GM12878 (cell line): ENCODE data around the gene MAN1B1. TPM values are rescaled to one million over a fixed set of nuclear protein-coding genes. Genes with fewer than 3 reads are reported as not detected.
A peak's percentile ranks its signal among the peaks of the same experiment; 100 is the strongest.

ENCODE experiments used
- ASH2L ChIP-seq: fragments of 300-600, 200-600 bp; sonication (generic); IDR thresholded peaks from 2 replicates; pipeline ENCODE4 v1.6.1; 2017; ENCODE audit warnings: low read depth, mild to moderate bottlenecking, borderline replicate concordance
- ATF7 ChIP-seq: fragments of 450-650 bp; IDR thresholded peaks from 2 replicates; pipeline ENCODE4 v1.6.1; 2016; ENCODE audit warnings: low read depth, mild to moderate bottlenecking
- ESRRA ChIP-seq: IDR thresholded peaks from 2 replicates; pipeline ENCODE4 v1.6.1; 2012; ENCODE audit warnings: mild to moderate bottlenecking, low read length, improper control_type of control experiment
- JUND ChIP-seq: IDR thresholded peaks from 2 replicates; pipeline ENCODE4 v1.6.1; 2012; ENCODE audit warnings: low read depth, mild to moderate bottlenecking, low read length, improper control_type of control experiment, moderate library complexity
- KLF5 ChIP-seq: fragments of 450-650 bp; IDR thresholded peaks from 2 replicates; pipeline ENCODE4 v1.6.1; 2014; ENCODE audit warnings: mild to moderate bottlenecking; ENCODE audit not compliant: partially characterized antibody
- NFIC ChIP-seq: IDR thresholded peaks from 2 replicates; pipeline ENCODE4 v1.6.1; 2012; ENCODE audit warnings: low read depth, mild to moderate bottlenecking, inconsistent platforms, low read length, moderate library complexity
- RUNX3 ChIP-seq: IDR thresholded peaks from 2 replicates; pipeline ENCODE4 v1.6.1; 2012; ENCODE audit warnings: low read length, inconsistent platforms
- SMARCA5 ChIP-seq: fragments of 450-650 bp; IDR thresholded peaks from 2 replicates; pipeline ENCODE4 v1.6.1; 2017; ENCODE audit warnings: mild to moderate bottlenecking
- SREBF2 ChIP-seq: IDR thresholded peaks from 2 replicates; pipeline ENCODE4 v1.6.1; 2012; ENCODE audit warnings: mild to moderate bottlenecking, low read length
- YBX1 ChIP-seq: fragments of 450-650 bp; IDR thresholded peaks from 2 replicates; pipeline ENCODE4 v1.6.1; 2016; ENCODE audit warnings: antibody characterized with exemption
- ZNF217 ChIP-seq: fragments of 450-650 bp; IDR thresholded peaks from 2 replicates; pipeline ENCODE4 v1.6.1; 2017; ENCODE audit warnings: antibody characterized with exemption, mild to moderate bottlenecking
- ZNF274 ChIP-seq: IDR thresholded peaks from one replicate; pipeline ENCODE4 v1.8.0; 2011; ENCODE audit not compliant: insufficient read length, insufficient read depth
- polyA plus RNA-seq, 11 experiments: library from polyadenylated mRNA; depleted of rRNA in 4 of 11; unstranded in 6 of 11; stranded (reverse) in 5 of 11; fragments of >200 nt; fragmentation: Nextera tagmentation in 4 of 11; fragmentation: Illumina TruSeq in 1 of 11; extraction: Ambion mirVana in 4 of 11; extraction: Trizol in 1 of 11; gene quantifications; 1 replicate in 1 of 11; 2 replicates in 10 of 11; pipeline versions ENCODE4 v1.2.1 to v1.2.3, GENCODE V29; 2011 to 2016; ENCODE audit warnings: inconsistent platforms in 2 of 11, missing spikeins in 2 of 11, low read depth in 1 of 11
- total RNA-seq, 4 experiments: library from RNA; depleted of rRNA in 3 of 4; stranded (reverse); fragments of >200 nt in 3 of 4; fragmentation: Illumina TruSeq in 1 of 4; extraction: Trizol in 1 of 4; gene quantifications; 2 replicates each; pipeline versions ENCODE4 v1.2.1 to v1.2.3, GENCODE V29; 2013 to 2021
- TF ChIP-seq, protein P1 (sequence below): fragments of 450-650 bp; IDR thresholded peaks from 2 replicates; pipeline ENCODE4 v1.6.1; 2016; ENCODE audit warnings: mild to moderate bottlenecking
- TF ChIP-seq, protein P2 (sequence below): IDR thresholded peaks from 2 replicates; pipeline ENCODE4 v1.6.1; 2012; ENCODE audit warnings: low read depth, low read length, improper control_type of control experiment
- TF ChIP-seq, protein P3 (sequence below): fragments of 450-650 bp; IDR thresholded peaks from 2 replicates; pipeline ENCODE4 v1.6.1; 2017; ENCODE audit warnings: mild to moderate bottlenecking, moderate library complexity
- TF ChIP-seq, protein P4 (sequence below): fragments of 450-650 bp; IDR thresholded peaks from 2 replicates; pipeline ENCODE4 v1.6.1; 2017; ENCODE audit warnings: mild to moderate bottlenecking, moderate library complexity
- TF ChIP-seq, protein P5 (sequence below): IDR thresholded peaks from 2 replicates; pipeline ENCODE4 v1.6.1; 2012; ENCODE audit warnings: low read depth, low read length, improper control_type of control experiment

MAN1B1 gene
- total and polyA plus RNA-seq, 10 of the 15 experiments (the other 5 are each of a cell fraction or from before 2014, with no cell fraction given): 0.71 to 34.1 (median 22.7) TPM

DNA sequence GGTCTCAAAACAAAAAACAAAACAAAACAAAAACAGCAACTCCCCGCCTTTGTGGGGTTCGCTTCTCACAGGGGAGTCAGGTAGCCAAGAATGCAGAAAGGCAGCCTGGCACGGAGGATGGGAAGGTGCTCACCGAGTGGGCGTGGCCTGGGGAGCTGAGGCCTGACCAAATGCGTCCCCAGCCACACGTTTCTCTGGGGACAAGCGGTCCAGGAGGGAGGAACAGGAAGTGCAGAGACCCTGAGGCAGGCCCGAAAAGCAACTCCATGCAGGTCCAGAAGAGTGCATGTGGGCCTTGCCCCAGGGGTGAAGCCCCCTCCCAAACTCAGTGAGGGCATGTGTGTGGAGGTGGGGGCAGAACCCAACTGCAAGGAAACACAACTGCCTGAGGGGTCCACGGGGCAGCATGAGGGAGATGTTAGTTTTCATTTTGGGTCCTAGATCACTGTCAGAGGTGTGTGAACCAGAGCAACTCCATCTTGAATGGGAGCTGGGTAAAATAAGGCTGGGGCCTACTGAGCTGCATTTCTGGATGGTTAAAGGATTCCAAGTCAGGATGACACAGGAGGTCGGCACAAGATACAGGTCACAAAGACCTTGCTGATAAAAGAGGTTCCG is 12.0 kb upstream of the MAN1B1 start (continued):
- TF ChIP-seq, protein P1, sequence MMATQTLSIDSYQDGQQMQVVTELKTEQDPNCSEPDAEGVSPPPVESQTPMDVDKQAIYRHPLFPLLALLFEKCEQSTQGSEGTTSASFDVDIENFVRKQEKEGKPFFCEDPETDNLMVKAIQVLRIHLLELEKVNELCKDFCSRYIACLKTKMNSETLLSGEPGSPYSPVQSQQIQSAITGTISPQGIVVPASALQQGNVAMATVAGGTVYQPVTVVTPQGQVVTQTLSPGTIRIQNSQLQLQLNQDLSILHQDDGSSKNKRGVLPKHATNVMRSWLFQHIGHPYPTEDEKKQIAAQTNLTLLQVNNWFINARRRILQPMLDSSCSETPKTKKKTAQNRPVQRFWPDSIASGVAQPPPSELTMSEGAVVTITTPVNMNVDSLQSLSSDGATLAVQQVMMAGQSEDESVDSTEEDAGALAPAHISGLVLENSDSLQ: no peak
- no peak for TF ChIP-seq ZNF217
- TF ChIP-seq, protein P2, sequence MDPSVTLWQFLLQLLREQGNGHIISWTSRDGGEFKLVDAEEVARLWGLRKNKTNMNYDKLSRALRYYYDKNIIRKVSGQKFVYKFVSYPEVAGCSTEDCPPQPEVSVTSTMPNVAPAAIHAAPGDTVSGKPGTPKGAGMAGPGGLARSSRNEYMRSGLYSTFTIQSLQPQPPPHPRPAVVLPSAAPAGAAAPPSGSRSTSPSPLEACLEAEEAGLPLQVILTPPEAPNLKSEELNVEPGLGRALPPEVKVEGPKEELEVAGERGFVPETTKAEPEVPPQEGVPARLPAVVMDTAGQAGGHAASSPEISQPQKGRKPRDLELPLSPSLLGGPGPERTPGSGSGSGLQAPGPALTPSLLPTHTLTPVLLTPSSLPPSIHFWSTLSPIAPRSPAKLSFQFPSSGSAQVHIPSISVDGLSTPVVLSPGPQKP: no peak
- TF ChIP-seq, protein P3, sequence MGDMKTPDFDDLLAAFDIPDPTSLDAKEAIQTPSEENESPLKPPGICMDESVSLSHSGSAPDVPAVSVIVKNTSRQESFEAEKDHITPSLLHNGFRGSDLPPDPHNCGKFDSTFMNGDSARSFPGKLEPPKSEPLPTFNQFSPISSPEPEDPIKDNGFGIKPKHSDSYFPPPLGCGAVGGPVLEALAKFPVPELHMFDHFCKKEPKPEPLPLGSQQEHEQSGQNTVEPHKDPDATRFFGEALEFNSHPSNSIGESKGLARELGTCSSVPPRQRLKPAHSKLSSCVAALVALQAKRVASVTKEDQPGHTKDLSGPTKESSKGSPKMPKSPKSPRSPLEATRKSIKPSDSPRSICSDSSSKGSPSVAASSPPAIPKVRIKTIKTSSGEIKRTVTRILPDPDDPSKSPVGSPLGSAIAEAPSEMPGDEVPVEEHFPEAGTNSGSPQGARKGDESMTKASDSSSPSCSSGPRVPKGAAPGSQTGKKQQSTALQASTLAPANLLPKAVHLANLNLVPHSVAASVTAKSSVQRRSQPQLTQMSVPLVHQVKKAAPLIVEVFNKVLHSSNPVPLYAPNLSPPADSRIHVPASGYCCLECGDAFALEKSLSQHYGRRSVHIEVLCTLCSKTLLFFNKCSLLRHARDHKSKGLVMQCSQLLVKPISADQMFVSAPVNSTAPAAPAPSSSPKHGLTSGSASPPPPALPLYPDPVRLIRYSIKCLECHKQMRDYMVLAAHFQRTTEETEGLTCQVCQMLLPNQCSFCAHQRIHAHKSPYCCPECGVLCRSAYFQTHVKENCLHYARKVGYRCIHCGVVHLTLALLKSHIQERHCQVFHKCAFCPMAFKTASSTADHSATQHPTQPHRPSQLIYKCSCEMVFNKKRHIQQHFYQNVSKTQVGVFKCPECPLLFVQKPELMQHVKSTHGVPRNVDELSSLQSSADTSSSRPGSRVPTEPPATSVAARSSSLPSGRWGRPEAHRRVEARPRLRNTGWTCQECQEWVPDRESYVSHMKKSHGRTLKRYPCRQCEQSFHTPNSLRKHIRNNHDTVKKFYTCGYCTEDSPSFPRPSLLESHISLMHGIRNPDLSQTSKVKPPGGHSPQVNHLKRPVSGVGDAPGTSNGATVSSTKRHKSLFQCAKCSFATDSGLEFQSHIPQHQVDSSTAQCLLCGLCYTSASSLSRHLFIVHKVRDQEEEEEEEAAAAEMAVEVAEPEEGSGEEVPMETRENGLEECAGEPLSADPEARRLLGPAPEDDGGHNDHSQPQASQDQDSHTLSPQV: peak; percentile 98
- TF ChIP-seq, protein P4, sequence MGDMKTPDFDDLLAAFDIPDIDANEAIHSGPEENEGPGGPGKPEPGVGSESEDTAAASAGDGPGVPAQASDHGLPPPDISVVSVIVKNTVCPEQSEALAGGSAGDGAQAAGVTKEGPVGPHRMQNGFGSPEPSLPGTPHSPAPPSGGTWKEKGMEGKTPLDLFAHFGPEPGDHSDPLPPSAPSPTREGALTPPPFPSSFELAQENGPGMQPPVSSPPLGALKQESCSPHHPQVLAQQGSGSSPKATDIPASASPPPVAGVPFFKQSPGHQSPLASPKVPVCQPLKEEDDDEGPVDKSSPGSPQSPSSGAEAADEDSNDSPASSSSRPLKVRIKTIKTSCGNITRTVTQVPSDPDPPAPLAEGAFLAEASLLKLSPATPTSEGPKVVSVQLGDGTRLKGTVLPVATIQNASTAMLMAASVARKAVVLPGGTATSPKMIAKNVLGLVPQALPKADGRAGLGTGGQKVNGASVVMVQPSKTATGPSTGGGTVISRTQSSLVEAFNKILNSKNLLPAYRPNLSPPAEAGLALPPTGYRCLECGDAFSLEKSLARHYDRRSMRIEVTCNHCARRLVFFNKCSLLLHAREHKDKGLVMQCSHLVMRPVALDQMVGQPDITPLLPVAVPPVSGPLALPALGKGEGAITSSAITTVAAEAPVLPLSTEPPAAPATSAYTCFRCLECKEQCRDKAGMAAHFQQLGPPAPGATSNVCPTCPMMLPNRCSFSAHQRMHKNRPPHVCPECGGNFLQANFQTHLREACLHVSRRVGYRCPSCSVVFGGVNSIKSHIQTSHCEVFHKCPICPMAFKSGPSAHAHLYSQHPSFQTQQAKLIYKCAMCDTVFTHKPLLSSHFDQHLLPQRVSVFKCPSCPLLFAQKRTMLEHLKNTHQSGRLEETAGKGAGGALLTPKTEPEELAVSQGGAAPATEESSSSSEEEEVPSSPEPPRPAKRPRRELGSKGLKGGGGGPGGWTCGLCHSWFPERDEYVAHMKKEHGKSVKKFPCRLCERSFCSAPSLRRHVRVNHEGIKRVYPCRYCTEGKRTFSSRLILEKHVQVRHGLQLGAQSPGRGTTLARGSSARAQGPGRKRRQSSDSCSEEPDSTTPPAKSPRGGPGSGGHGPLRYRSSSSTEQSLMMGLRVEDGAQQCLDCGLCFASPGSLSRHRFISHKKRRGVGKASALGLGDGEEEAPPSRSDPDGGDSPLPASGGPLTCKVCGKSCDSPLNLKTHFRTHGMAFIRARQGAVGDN: peak; percentile 97
- no peak for TF ChIP-seq YBX1
- TF ChIP-seq ATF7: no peak
- no peak for TF ChIP-seq NFIC
- no peak for TF ChIP-seq ZNF274
- TF ChIP-seq, protein P5, sequence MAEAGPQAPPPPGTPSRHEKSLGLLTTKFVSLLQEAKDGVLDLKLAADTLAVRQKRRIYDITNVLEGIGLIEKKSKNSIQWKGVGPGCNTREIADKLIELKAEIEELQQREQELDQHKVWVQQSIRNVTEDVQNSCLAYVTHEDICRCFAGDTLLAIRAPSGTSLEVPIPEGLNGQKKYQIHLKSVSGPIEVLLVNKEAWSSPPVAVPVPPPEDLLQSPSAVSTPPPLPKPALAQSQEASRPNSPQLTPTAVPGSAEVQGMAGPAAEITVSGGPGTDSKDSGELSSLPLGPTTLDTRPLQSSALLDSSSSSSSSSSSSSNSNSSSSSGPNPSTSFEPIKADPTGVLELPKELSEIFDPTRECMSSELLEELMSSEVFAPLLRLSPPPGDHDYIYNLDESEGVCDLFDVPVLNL: no peak
- TF ChIP-seq KLF5: no peak
- no peak for TF ChIP-seq ASH2L
- no peak for TF ChIP-seq SREBF2
- TF ChIP-seq ESRRA: no peak
- TF ChIP-seq SMARCA5: no peak
- TF ChIP-seq JUND: no peak
- TF ChIP-seq RUNX3: no peak
